ENCODE measurements around the gene WWOX.

- TF ChIP-seq CTCF (IDR thresholded peaks at IDR 0.05; ENCODE audit: insufficient read depth, low read depth, low read length): no peak
- TF ChIP-seq EZH2 (IDR thresholded peaks at IDR 0.05; ENCODE audit: insufficient read depth, low read length): no peak
These were observed 906.8 kb downstream of the WWOX start for GRCh38 chr16:79006206-79006605.
